ENCODE results near the gene CCDC102A.

Gene CCDC102A

GRCh38 chr16:57566436-57566835 is 30.1 kb upstream of the CCDC102A start:
- Histone ChIP-seq H3K9me3 (ENCODE audit: control insufficient read depth, insufficient read depth, low read depth, low read length) (no peaks in the 10 kb centered on the region), H3K27ac (ENCODE audit: extremely low read depth, low read depth, low read length) (no peak overlapping the region), H3K4me3 (ENCODE audit: low read depth, low read length) (no peak overlapping the region), H3K36me3 (ENCODE audit: control insufficient read depth in 2 of 2, insufficient read depth in 1 of 2, low read length in 2 of 2) (no peaks in the 10 kb centered on the region), H3K4me1 (ENCODE audit: control insufficient read depth, insufficient read depth, low read length) (no peaks in the 10 kb centered on the region)
- ChIA-PET CTCF (interaction anchor here (1.1 to 2.8 kb wide), 2 partner anchors 10 to 12 kb away, joined by 3 to 11 read pairs; no protein-coding TSS in a partner anchor), POLR2A (no interaction called here)
- TF ChIP-seq ZNF19 (tag by site-specific recombination; IDR thresholded peaks at IDR 0.05; ENCODE audit: low read depth) (no peak), KLF7 (tag by site-specific recombination; IDR thresholded peaks at IDR 0.05; ENCODE audit: borderline replicate concordance) (no peak), GLI4 (tag by site-specific recombination; IDR thresholded peaks at IDR 0.05) (no peak)

GRCh38 chr16:57565461-57565860 is 29.1 kb upstream of the CCDC102A start:
- POLR2A ChIA-PET: interaction anchor here (0.7 kb wide), 1 partner anchor 118 kb away, joined by 3 read pairs; the partner anchor contains the start of genes CIAPIN1 and COQ9
- no peak overlapping the region for H3K4me3 ChIP-seq (ENCODE audit: low read depth, low read length)
- H3K4me1 ChIP-seq (ENCODE audit: control insufficient read depth, insufficient read depth, low read length): no peaks in the 10 kb centered on the region
- H3K9me3 ChIP-seq (ENCODE audit: control insufficient read depth, insufficient read depth, low read depth, low read length): no peaks in the 10 kb centered on the region
- no peaks in the 10 kb centered on the region for H3K36me3 ChIP-seq (ENCODE audit: control insufficient read depth in 2 of 2, insufficient read depth in 1 of 2, low read length in 2 of 2)
- H3K27ac ChIP-seq (ENCODE audit: extremely low read depth, low read depth, low read length): no peak overlapping the region
- TF ChIP-seq REST (tag by site-specific recombination; IDR thresholded peaks at IDR 0.05) (no peak), ZBTB17 (tag by site-specific recombination; IDR thresholded peaks at IDR 0.05) (0 out of 2 replicates have a peak, but pooled peaks have one; percentile 12)
- CTCF ChIA-PET: interaction anchor here (0.6 to 2.8 kb wide), 5 partner anchors 11 to 154 kb away, joined by 3 to 11 read pairs (median 3); no protein-coding TSS in a partner anchor

- Histone ChIP-seq H3K4me1 (ENCODE audit: control insufficient read depth, insufficient read depth, low read length) (no peaks in the 10 kb centered on the region), H3K36me3 (ENCODE audit: control insufficient read depth in 2 of 2, insufficient read depth in 1 of 2, low read length in 2 of 2) (no peaks in the 10 kb centered on the region), H3K4me3 (ENCODE audit: low read depth, low read length) (no peak overlapping the region), H3K27ac (ENCODE audit: extremely low read depth, low read depth, low read length) (no peak overlapping the region), H3K9me3 (ENCODE audit: control insufficient read depth, insufficient read depth, low read depth, low read length) (no peaks in the 10 kb centered on the region)
- ChIA-PET CTCF (interaction anchor here (0.5 to 2.8 kb wide), 5 partner anchors 12 to 187 kb away, joined by 3 to 11 read pairs (median 4); no protein-coding TSS in a partner anchor), POLR2A (interaction anchor here (0.7 kb wide), 1 partner anchor 117 kb away, joined by 3 read pairs; the partner anchor contains the start of genes CIAPIN1 and COQ9)
- TF ChIP-seq ZNF473 (tag by site-specific recombination; IDR thresholded peaks at IDR 0.05) (no peak), PRDM1 (tag by site-specific recombination; IDR thresholded peaks at IDR 0.05) (peak; percentile 86), ZBTB20 (tag by site-specific recombination; IDR thresholded peaks at IDR 0.05) (peak; percentile 31; the same call in 1 of the 2 replicates), ZBTB17 (tag by site-specific recombination; IDR thresholded peaks at IDR 0.05) (peak; percentile 69), ZNF394 (tag by site-specific recombination; IDR thresholded peaks at IDR 0.05; ENCODE audit: borderline replicate concordance) (no peak), ZNF174 (tag by site-specific recombination; IDR thresholded peaks at IDR 0.05) (no peak), HOXC10 (CRISPR knock-in tag; IDR thresholded peaks at IDR 0.05) (no peak), ZNF335 (tag by site-specific recombination; conservative IDR thresholded peaks at IDR 0.05) (0 out of 2 replicates have a peak, but pooled peaks have one; percentile 12), ZNF341 (tag by site-specific recombination; IDR thresholded peaks at IDR 0.05; ENCODE audit: low read depth) (peak; percentile 47), PRDM10 (tag by site-specific recombination; IDR thresholded peaks at IDR 0.05) (peak; percentile 35; the same call in 1 of the 2 replicates), GLIS1 (tag by site-specific recombination; IDR thresholded peaks at IDR 0.05) (peak; percentile 44; the same call in 1 of the 2 replicates), SP3 (tag by site-specific recombination; IDR thresholded peaks at IDR 0.05) (0 out of 2 replicates have a peak, but pooled peaks have one; percentile 22), SCRT2 (tag by site-specific recombination; IDR thresholded peaks at IDR 0.05) (peak; percentile 39), ZNF704 (tag by site-specific recombination; IDR thresholded peaks at IDR 0.05) (no peak), KLF1 (tag by site-specific recombination; IDR thresholded peaks at IDR 0.05) (peak; percentile 52), ZNF768 (tag by site-specific recombination; IDR thresholded peaks at IDR 0.05) (no peak), SP7 (tag by site-specific recombination; IDR thresholded peaks at IDR 0.05) (peak; percentile 55)
Measured at GRCh38 chr16:57564571-57565270, 28.4 kb upstream of the CCDC102A start.

Measured in HEK293 (cell line).